ENCODE data around the gene PMPCB. TPM values are rescaled to one million over a fixed set of nuclear protein-coding genes. Genes with fewer than 3 reads are reported as not detected.
A peak's percentile ranks its signal among the peaks of the same experiment; 100 is the strongest.
"Not testable (repeated sequence)": the region's sequence is repeated elsewhere in the genome, so short reads cannot be mapped to it uniquely, and the experiment has no call there.

The PMPCB gene
- total and polyA plus RNA-seq, 5 experiments from 2014 or later = 75.0 to 89.0 (median 80.0) TPM

- DNase-seq, H3K27me3 Mint-ChIP-seq, H3K36me3 Mint-ChIP-seq, H3K4me3 Mint-ChIP-seq, POLR2A ChIA-PET, H3K9me3 Mint-ChIP-seq, ATAC-seq: not testable (repeated sequence)
- Mint-ChIP-seq H3K27ac (peak overlapping the region in 1 of 10 donors; percentile 32), H3K4me1 (peaks cover 12 to 28% (median 23%) of the 10 kb centered on the region in 4 donors)
Measured at GRCh38 chr7:103282802-103283427, 14.3 kb upstream of the PMPCB start.

GRCh38 chr7:103292122-103292521 is 5.1 kb upstream of the PMPCB start:
- ATAC-seq = no peak
- Mint-ChIP-seq H3K36me3 (no peaks in the 10 kb centered on the region), H3K27me3 (peaks cover 2 to 16% (median 9%) of the 10 kb centered on the region in 5 donors), H3K27ac (no peak overlapping the region), H3K4me3 (no peak overlapping the region), H3K4me1 (peaks cover 6 to 13% (median 10%) of the 10 kb centered on the region in 4 donors), H3K9me3 (no peaks in the 10 kb centered on the region)
- no peak for DNase-seq
- POLR2A ChIA-PET = no interaction called here

- ATAC-seq = no peak
- Mint-ChIP-seq H3K4me3 (no peak overlapping the region), H3K27me3 (peaks cover 2 to 16% (median 9%) of the 10 kb centered on the region in 5 donors), H3K36me3 (no peaks in the 10 kb centered on the region), H3K4me1 (peaks cover 16 to 25% (median 18%) of the 10 kb centered on the region in 4 donors), H3K9me3 (no peaks in the 10 kb centered on the region), H3K27ac (no peak overlapping the region)
- DNase-seq = no peak
- POLR2A ChIA-PET = no interaction called here
Measured at GRCh38 chr7:103293526-103293925, 3.7 kb upstream of the PMPCB start.

DNA sequence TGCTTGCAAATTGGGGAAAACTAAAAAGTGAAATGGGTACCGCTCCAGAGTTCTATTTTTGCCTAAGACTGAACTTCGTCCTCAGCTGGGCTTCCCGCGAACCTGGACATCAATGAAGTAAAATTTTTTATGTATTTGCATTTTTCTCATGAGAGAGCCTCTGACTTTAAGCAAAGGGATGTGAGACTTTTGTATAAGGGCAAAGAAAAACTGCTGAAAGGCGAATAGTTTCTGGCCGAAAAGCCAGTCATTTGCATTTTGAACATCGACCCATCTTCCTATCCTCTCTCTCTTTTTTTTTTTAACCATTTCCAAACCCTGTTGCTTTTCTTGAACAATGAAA is 573 bp downstream of the PMPCB start:
- H3K4me3 Mint-ChIP-seq = peak overlapping the region; percentile 81 to 96 (median 88)
- H3K36me3 Mint-ChIP-seq = peaks cover 0 to 35% (median 12%) of the 10 kb centered on the region in 3 donors
- H3K27ac Mint-ChIP-seq = peak overlapping the region; percentile 85 to 96 (median 92)
- DNase-seq (no peak), ATAC-seq (no peak)
- POLR2A ChIA-PET = interaction anchor here (0.9 to 2.4 kb wide), 3 partner anchors 12 to 46 kb away, joined by 4 to 7 read pairs (median 7); partner anchors contain the start of gene DNAJC2
- H3K4me1 Mint-ChIP-seq = peaks cover 18 to 43% (median 29%) of the 10 kb centered on the region in 4 donors
- H3K27me3 Mint-ChIP-seq = no peaks in the 10 kb centered on the region
- H3K9me3 Mint-ChIP-seq = no peaks in the 10 kb centered on the region

- Mint-ChIP-seq H3K9me3 (no peaks in the 10 kb centered on the region), H3K27ac (no peak overlapping the region), H3K4me1 (peaks cover 18 to 50% (median 31%) of the 10 kb centered on the region in 4 donors), H3K36me3 (peaks cover 0 to 52% (median 12%) of the 10 kb centered on the region in 3 donors), H3K27me3 (no peaks in the 10 kb centered on the region), H3K4me3 (no peak overlapping the region)
- no peak for DNase-seq
- ATAC-seq = no peak
- POLR2A ChIA-PET = interaction anchor here (1.6 kb wide), 1 partner anchor 45 kb away, joined by 3 read pairs; the partner anchor contains the start of gene DNAJC2
Measured at GRCh38 chr7:103299660-103300059, 2.4 kb downstream of the PMPCB start.

GRCh38 chr7:103301441-103301840 is 4.2 kb downstream of the PMPCB start:
- Mint-ChIP-seq H3K9me3 (no peaks in the 10 kb centered on the region), H3K36me3 (peaks cover 0 to 67% (median 12%) of the 10 kb centered on the region in 3 donors), H3K27ac (peak overlapping the region in 1 of 10 donors; percentile 17), H3K27me3 (no peaks in the 10 kb centered on the region), H3K4me3 (no peak overlapping the region), H3K4me1 (peaks cover 16 to 49% (median 32%) of the 10 kb centered on the region in 4 donors)
- POLR2A ChIA-PET = no interaction called here
- DNase-seq = no peak
- ATAC-seq = no peak

DNA sequence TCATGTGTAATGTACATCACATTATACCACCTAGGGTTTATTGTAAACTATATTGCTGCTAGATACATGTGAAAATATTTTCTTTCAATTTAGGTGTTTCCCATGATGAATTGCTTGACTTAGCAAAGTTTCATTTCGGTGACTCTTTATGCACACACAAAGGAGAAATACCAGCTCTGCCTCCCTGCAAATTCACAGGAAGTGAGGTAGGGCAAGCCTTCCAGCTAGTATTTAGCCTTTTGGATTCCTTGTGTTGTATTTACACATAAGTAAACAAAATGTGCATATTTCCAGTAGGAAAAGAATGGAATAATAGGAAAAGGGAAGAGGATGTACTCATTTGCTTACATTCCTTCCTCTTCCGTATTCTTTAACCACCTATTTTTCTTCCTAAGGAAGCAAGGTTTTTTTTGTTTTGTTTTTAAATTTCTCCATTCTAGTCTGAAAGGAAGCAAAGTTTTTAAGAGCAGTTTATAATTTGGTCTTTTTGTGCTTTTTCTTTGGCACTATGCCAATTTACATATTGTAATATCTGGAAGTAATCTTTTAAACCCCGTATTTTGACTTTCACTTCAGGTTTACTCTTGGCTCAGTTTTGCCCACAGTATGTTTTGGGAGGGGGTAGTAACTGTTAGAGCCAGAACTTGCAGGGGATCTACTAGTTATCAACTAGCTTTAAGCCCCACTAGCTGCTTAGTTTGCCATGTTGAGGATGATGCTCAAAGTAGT is 10.4 kb downstream of the PMPCB start:
- no peak overlapping the region for H3K4me3 Mint-ChIP-seq
- H3K9me3 Mint-ChIP-seq = no peaks in the 10 kb centered on the region
- no peaks in the 10 kb centered on the region for H3K27me3 Mint-ChIP-seq
- DNase-seq = no peak
- peak overlapping the region in 2 of 10 donors; percentile 32 to 70 for H3K27ac Mint-ChIP-seq
- H3K4me1 Mint-ChIP-seq = peaks cover 0 to 16% (median 8%) of the 10 kb centered on the region in 4 donors
- peaks cover 0 to 91% (median under 1%) of the 10 kb centered on the region in 3 donors for H3K36me3 Mint-ChIP-seq
- POLR2A ChIA-PET = no interaction called here
- ATAC-seq = no peak

DNA sequence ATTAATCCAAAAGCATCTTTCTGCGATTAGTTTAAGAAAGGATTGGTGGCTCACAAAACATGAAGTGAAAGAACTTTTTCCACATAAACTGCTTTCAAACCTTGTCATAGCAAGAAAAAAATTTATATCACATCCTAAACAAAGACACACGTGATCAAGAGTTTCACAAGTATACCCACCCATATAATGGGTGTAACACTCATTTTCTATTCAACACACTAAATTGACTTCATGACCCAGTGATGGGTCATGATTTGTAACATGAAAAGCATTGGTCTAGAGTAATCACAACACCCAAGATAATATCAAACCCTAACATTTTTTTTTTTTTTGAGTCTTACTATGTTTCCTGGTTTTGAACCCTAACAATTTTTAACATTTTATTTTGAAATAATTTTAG is 17.6 kb downstream of the PMPCB start:
- Mint-ChIP-seq H3K27me3 (no peaks in the 10 kb centered on the region), H3K4me3 (no peak overlapping the region), H3K36me3 (peaks cover 11 to 98% (median 16%) of the 10 kb centered on the region in 3 donors), H3K4me1 (peaks cover 0 to 3% (median 1%) of the 10 kb centered on the region in 4 donors), H3K27ac (peak overlapping the region in 1 of 10 donors; percentile 26), H3K9me3 (no peaks in the 10 kb centered on the region)
- ATAC-seq = no peak
- DNase-seq = no peak
- POLR2A ChIA-PET = no interaction called here

DNA sequence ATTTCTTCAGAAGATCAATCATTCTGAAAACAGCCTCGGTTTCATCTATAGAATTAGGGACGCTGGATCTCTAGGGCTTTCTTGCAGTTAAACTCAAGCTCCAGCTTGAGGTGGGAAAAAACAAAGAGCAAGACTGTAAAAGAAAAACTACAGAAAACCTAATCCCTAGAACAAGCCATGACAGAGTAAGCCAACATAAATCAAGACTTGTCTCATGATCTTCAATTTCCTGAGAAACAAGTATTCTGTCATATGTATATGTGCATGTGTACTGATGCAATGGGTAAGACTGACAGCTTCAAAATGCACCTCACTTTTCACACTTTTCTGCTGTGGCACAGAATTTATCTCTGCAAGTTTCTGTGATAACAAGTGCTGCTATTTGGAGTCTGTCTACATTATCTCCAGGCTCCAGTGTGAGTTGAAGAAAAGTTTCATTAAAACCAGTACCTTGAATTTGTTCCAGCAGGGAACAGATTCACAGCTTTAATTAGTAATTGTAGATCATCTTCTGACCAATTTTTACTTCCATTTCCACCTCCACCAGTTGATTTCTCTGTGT is 19.2 kb downstream of the PMPCB start:
- Mint-ChIP-seq H3K27me3 (no peaks in the 10 kb centered on the region), H3K9me3 (no peaks in the 10 kb centered on the region), H3K36me3 (peaks cover 11 to 96% (median 16%) of the 10 kb centered on the region in 3 donors), H3K27ac (peak overlapping the region in 4 of 10 donors; percentile 37 to 90 (median 54)), H3K4me1 (peaks cover 0 to 3% (median 1%) of the 10 kb centered on the region in 4 donors), H3K4me3 (no peak overlapping the region)
- DNase-seq (no peak), ATAC-seq (no peak)
- POLR2A ChIA-PET = interaction anchor here (1.1 kb wide), 1 partner anchor 32 kb away, joined by 3 read pairs; no protein-coding TSS in a partner anchor

DNA sequence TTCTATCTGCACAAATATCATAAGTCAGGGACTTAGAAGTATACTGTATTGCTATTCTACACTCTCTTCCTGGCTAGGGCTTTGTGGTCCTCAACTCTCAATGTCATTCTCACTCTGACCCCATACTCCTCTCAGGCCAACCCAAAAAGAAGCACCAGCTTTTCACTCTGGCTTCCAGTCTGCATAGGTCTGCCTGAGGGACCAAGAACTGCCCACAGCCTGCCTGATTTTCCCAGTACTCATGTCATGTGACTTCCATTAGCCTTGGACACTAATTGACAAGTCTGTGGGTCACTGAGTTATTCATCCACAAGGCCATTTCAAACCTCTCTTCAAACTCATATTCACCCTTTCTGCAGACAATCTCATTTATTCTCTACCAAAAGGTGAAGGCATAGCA is 19.8 kb downstream of the PMPCB start:
- Mint-ChIP-seq H3K27ac (peak overlapping the region in 8 of 10 donors; percentile 12 to 90 (median 40)), H3K36me3 (peaks cover 12 to 96% (median 16%) of the 10 kb centered on the region in 3 donors), H3K27me3 (no peaks in the 10 kb centered on the region), H3K9me3 (no peaks in the 10 kb centered on the region), H3K4me3 (no peak overlapping the region), H3K4me1 (peaks cover 0 to 3% (median 1%) of the 10 kb centered on the region in 4 donors)
- no peak for ATAC-seq
- DNase-seq = no peak
- POLR2A ChIA-PET = interaction anchor here (1.1 kb wide), 1 partner anchor 31 kb away, joined by 3 read pairs; no protein-coding TSS in a partner anchor

DNA sequence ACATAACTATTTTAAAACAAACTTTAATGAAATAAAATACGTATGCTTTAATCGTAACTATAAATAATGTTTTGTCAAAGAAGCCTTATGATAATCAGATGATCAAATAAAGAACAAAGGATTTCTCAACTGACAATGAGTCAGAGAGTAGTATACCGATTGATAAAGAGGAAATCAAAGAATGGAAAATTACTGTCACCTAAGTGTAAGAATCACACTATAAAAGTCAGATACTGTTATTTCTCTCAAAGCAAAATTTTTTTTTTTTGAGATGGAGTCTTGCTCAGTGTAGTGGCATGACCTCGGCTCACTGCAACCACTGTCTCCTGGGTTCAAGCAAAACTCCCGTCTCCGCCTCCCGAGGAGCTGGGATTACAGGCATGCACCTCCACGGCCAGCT is 28.5 kb downstream of the PMPCB start:
- peaks cover 0 to 2% (median under 1%) of the 10 kb centered on the region in 4 donors for H3K4me1 Mint-ChIP-seq
- peaks cover 0 to 72% (median 10%) of the 10 kb centered on the region in 3 donors for H3K36me3 Mint-ChIP-seq
- no peaks in the 10 kb centered on the region for H3K9me3 Mint-ChIP-seq
- peak overlapping the region in 9 of 10 donors; percentile 6 to 72 (median 23) for H3K27ac Mint-ChIP-seq
- DNase-seq (no peak), ATAC-seq (peak in 1 of 2 donors; percentile 23)
- POLR2A ChIA-PET = no interaction called here
- H3K4me3 Mint-ChIP-seq = no peak overlapping the region
- H3K27me3 Mint-ChIP-seq = no peaks in the 10 kb centered on the region

DNA sequence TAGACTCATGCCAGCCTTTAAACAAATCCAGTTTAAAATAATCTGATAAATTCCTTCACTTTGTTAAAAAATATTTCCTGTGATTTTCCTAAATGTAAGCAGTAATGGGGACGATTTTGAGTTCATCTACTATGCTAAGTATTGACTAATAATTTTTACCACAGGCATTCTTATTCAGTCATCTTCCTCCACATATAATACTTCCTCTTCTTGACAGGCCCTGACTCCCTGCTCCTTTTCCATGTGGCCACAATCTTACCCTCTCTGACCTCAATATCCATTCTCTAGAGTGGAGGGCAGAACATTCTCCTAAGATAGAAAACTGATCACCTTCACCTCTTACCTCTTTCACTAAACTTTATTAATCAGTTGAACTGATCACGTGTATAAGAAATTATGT is 39.5 kb downstream of the PMPCB start:
- ATAC-seq = no peak
- POLR2A ChIA-PET = no interaction called here
- H3K36me3 Mint-ChIP-seq = peaks cover 6 to 78% (median 26%) of the 10 kb centered on the region in 3 donors
- H3K27me3 Mint-ChIP-seq = no peaks in the 10 kb centered on the region
- no peak for DNase-seq
- H3K4me3 Mint-ChIP-seq = no peak overlapping the region
- peaks cover 16 to 35% (median 25%) of the 10 kb centered on the region in 4 donors for H3K4me1 Mint-ChIP-seq
- H3K27ac Mint-ChIP-seq = no peak overlapping the region
- H3K9me3 Mint-ChIP-seq = no peaks in the 10 kb centered on the region

DNA sequence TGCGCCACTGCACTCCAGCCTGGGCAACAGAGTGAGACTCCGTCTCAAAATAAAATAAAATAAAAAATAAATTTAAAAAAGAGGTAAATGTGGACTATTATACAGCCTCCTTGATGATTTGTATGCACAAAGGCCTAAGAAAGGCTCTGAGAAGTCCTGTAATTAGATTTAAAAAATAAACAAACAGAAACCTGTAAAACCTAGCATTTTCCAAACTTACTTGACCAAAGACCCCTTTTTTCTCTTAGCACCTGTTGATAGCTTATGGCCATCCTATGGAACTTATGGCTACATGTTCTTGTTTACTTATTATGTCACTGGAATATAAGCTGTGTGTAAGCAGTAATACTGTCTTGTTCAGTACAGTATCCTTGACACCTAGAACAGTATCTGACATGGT is 41.6 kb downstream of the PMPCB start:
- Mint-ChIP-seq H3K36me3 (peaks cover 6 to 73% (median 26%) of the 10 kb centered on the region in 3 donors), H3K9me3 (no peaks in the 10 kb centered on the region), H3K27ac (peak overlapping the region in 1 of 10 donors; percentile 36), H3K4me1 (peaks cover 15 to 49% (median 36%) of the 10 kb centered on the region in 4 donors), H3K27me3 (no peaks in the 10 kb centered on the region), H3K4me3 (no peak overlapping the region)
- POLR2A ChIA-PET = no interaction called here
- ATAC-seq = no peak
- DNase-seq = no peak
